ENCODE results near the gene SEPHS2.

GRCh38 chr16:30398661-30399434 is 46.8 kb downstream of the SEPHS2 start:
- TF ChIP-seq REST (IDR thresholded peaks at IDR 0.05; ENCODE audit: low read depth) (no peak), NFIC (IDR thresholded peaks at IDR 0.05) (no peak)
